M059J (cell line): ENCODE results near the gene TTC28. TPM values are rescaled to one million over a fixed set of nuclear protein-coding genes. Genes with fewer than 3 reads are reported as not detected.
A peak's percentile ranks its signal among the peaks of the same experiment; 100 is the strongest.

Experiments used
- DNase-seq: peaks from one replicate; pipeline ENCODE4 v3.0.0-alpha.2; 2012; ENCODE audit warnings: low read depth
- total RNA-seq: library from RNA; depleted of rRNA; stranded (reverse); fragments of >200 nt; shearing (Covaris generic); gene quantifications from 2 replicates; pipeline ENCODE4 v1.2.3, GENCODE V29; 2014

TTC28 gene
- total RNA-seq, 1 experiment from 2014 or later, result 13.9 TPM

DNA sequence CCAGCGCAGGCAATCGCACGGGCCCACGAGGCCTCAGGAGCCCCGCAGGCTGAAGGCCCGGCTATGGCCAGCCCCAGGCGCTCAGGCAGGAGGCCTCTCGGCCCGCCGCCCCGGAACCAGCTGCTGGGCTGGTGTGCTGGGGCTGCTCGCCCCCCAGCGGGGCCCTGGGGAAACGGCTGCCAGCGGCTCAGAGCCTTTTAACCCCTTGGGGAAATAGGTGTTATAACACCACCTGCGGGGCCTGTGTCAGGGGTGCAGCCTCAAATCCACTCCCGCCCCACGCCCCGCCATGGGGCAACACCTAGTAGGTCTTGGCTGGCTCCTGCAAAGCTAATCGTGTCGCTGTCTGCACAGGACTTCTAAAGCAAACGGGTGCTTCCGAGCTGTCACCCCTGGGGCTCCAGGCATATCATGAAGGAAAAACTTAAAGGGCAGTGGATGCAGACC lies 237.4 kb downstream of the TTC28 start:
- DNase-seq, result peak; percentile 81

DNA sequence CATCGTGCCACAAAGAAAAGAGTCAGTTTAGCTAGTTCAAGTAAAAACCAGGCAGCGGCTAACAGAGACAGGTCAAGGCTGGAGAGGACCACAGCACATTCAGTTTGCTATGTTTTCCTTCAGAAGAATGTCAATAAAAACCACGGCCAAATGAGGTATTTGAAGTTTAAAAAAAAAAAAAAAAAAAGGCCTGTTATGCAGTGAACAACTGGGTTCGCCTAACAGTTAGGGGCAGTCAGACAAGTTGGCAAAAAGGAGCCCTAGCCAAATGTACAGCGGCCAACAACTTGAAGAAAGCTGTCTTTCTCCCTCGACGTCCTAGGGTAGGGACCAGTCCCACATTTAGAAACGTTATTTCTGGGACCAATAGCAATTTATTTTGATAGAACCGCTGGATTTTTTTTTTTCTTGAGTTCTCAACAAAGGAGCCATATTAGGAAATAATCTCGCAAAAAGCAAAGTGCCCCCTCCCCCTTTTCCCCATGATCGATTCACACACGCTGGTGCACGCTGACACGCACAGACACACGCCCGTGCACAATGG lies 237.8 kb downstream of the TTC28 start:
- peak; percentile 42 for DNase-seq

GRCh38 chr22:28440592-28441390 lies 238.8 kb downstream of the TTC28 start:
- peak; percentile 49 for DNase-seq

DNA sequence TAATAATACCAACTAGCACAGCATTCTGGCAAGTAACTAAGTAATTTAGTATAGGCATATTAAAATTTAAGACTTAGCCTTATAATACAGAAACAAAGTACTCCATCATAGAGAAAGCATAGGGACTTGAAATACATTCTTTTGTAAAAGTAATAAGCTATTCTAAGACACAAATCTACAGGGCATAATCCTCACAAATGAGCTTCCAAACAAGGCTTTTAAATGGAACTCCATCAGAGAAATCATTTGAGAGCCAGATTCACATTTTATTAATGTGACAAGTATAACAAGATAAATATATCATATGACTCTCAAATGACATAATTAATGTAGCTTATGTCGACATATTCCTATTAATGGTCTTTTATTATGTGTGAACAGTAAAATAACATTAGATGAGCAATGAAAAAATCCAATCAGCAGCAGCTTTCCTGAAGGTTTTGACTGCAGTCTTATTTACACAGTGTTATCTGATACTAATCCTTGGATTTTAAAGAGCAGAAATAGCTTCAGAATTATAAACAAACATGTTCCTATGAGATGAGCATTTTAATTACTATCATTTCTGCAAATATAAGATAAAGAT lies 241.4 kb downstream of the TTC28 start:
- no peak for DNase-seq

- DNase-seq, result no peak
These were observed 243.7 kb downstream of the TTC28 start for GRCh38 chr22:28435982-28436381.

DNA sequence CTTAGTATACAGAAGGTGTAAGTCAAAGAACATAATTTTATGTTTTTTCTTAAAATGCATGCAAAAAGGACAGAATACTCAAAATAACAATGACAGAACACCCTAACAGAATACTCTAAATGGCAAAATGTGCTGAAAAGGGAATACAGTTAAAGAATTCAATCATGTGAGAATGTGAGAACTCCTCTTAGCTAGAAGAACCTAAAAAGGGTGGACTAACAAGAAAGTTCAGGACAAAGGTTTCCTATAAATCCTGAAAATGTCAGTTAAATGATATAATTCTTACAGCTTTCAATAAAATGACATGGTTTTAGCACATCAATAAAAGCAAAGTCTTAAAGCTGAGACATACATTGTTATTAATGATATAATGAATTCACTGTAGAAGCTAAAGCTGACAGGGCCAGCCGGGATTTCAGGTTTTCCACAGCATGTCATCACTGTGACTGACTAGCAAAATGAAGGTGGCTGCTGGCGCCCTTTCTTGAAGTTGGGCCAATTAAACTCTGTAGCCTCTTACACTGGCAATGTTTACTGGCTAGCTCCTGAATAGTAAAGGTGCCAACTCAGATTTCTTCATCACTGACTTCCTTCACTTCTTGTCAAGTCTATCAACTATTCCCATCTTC lies 244.4 kb downstream of the TTC28 start:
- DNase-seq, result peak; percentile 45

DNA sequence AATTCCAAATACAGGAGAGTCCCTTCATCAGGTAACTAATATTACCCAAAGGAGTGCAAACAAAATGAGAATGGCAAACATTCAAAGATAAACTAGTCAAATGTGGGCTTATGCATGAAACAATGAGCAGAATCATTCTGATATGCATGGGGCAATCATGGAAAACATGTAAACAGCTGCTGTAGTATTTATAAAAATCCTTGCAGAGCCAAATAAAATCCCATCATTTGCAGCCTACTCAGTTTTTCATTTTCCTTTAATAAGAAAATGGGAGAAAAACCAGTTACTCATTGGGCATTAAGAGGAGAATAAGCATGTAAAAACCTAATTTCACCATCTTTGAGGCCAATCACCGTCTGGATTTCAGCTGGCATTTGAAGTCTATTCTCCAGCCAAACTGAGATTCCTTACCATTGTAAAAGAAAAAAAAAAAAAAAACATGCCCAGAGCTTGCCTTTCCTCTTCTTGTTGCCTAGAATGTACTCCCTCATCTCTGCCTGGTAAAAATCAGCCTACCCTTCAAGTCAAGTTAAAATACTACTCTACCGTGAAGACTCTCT lies 249.1 kb downstream of the TTC28 start:
- no peak for DNase-seq

GRCh38 chr22:28429711-28430110 lies 249.9 kb downstream of the TTC28 start:
- DNase-seq, result peak; percentile 37

DNA sequence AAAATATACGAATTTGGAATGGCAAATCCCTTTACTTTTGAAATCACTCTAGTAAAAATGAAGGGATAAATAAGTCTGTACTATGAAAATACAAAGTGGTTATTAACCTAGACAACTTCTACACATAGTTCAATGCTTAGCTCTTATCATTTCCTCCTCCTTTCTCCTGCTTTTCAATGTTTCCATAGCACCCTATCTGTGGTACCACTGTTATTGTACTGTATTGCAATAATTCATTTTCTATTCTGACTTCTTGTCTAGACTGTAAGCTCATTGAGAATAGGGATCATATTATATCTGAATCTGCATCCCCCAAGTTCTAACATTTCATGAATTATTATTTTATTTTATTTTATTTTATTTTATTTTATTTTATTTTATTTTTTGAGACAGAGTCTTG lies 251.4 kb downstream of the TTC28 start:
- no peak for DNase-seq

DNA sequence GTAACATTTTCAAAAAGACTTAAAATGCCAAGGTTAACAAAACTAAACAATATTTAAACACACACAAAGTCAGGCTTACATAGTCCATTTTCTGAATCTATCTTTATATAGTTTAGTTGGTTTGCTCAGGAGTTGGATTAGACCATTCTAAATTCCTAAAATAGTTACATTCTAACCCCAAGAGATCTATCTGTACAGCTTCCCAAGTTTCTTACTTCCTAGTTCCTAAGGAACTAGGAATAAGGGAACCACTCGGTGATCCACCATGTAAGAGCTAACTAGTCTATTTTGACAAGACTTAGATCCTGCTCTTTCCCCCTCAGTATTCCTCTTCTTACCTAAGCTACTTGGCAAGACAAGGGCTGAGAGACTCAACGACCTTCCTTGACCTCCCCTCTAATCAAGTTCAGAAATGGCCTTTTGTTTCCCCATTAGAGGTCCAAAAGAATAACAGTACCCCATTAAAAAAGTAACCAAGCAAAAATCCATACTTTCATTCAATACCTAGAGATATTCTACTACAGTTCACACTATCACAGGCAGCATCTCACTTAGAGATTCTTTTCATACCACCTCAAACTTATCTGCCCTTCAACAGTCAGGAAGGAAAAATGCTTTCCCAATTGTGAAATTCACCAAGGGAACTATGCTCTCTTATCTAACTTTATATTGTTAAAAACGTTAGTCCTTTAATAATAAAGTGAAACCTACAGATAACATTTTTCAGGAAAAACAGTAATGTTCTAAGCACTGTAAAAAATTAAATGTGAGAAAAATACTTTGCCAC lies 253.1 kb downstream of the TTC28 start:
- no peak for DNase-seq

DNA sequence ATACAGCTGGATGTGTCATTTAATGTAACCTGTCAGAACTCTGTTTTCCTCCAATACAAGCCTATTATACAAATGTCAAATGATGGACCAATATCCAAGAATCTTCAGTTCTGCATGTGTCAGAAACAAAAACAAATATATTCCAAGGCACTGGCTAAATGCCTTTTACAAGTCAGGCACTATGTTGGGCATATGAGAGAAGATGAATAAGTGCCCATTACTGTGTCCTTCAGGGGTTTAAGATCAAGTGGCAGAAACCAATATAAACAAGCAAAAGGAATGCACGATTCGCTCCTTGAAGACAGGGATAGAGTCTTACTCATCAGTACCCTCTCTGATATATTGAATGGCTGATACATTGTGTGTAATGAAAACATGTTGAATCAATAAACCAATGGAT lies 254.4 kb downstream of the TTC28 start:
- DNase-seq, result peak; percentile 60

DNA sequence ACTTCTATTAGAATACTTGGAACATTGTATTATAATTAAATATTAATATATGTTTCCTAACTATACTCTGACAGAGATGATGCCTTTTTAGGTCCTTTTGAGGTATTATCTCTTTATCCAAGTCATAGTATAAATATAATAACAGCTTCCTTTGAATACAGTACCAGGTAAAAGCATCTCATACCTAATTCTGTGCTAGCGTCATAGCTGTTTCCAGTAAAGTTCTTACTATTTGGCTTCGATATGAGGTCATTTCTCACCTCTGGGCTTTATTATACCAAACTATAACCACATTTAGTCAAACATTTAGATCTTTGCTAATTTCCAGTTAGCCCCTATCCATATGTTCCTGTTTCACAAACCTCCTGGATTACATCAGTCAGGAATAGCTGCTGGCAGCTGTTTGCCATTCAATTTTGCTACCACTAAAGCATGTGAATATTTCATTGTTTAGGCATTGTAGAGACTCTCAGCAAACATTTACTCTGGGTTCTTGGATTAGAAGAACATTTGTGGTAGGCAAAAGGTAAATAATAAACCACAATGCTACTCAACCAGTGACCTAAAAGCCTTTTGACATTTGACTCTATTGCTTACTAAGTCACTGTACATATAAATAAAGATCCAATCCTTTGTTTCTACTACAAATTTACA lies 255.1 kb downstream of the TTC28 start:
- DNase-seq, result peak; percentile 73

DNA sequence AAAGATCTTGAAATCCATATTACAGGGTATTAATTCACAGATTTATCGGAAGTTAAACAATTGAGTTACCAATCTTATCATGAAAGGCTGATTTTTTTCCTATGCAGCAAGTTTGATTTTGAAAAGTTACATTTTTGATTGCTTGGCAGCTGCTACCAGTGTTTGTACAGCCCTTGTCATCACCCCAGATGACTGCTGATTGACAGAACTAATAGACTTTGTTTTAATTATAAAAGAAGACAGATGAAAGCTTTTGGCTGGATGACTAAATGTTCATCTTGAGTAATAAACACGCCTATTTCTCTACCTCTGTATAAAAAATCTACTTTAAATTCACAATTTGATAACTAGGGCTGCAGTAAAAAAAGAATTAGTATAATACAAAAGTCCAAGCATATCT lies 259.7 kb downstream of the TTC28 start:
- no peak for DNase-seq

DNA sequence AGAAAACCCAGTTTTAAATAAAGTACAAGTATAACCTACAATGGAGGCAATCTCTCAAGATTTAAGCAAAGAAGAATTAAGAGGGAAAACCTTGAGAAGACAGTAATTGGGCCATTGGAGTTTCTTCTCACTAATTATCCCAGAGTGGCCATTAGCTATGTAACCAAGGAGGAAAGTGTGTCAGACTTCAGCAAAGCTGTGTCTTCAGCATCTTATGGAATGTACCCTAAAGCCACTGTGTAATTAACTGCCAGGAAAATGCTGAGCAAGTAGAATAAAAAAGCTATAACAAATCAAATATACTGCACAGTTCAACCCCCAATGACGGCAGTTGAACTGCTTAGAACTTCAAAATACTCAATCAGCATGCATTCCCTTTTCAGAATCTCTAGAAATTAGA lies 261.6 kb downstream of the TTC28 start:
- DNase-seq, result no peak

DNA sequence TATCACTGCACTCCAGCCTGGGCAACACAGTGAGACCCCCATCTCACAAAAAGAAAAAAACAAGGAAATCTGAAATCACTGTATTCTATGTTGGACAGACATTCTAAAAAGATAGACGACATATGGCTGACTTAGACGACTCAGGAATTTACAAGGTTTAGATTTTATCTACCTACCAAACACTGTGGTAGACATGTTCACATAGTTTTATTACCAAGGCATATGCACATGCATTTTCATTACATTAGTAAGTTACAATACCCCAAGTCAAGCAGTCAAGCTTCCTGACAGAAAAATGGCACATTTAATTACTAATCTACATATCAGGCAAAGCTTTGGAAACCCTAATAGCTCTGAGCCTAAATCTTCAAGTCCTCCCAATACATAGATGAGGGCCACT lies 262.2 kb downstream of the TTC28 start:
- no peak for DNase-seq

- no peak for DNase-seq
These were observed 264.7 kb downstream of the TTC28 start for GRCh38 chr22:28414913-28415312.

GRCh38 chr22:28413612-28414399 lies 265.8 kb downstream of the TTC28 start:
- no peak for DNase-seq

DNA sequence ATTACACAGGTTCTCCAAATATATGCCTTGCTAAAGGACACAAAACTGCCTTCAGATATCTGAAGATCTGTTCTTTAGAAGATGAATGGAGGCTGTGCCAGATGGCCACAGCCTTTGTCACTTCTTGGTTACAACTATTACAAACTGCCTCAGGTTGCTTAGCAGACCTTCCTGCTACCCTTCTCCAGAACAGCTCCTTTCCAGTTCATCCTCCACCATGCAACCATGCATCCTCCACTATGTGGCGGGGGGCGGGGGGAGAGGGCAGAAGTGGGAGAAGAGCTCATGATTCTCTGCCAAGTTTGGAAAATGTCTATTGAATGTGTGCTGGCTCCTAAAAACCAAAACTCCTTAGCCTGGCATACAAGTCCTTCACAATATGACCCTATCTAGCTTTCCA lies 267.5 kb downstream of the TTC28 start:
- DNase-seq, result no peak

GRCh38 chr22:28411125-28411524 lies 268.5 kb downstream of the TTC28 start:
- no peak for DNase-seq
